ENCODE measurements around the gene ITIH5.
"Not testable (repeated sequence)": the region's sequence is repeated elsewhere in the genome, so short reads cannot be mapped to it uniquely, and the experiment has no call there.

ITIH5 gene

DNA sequence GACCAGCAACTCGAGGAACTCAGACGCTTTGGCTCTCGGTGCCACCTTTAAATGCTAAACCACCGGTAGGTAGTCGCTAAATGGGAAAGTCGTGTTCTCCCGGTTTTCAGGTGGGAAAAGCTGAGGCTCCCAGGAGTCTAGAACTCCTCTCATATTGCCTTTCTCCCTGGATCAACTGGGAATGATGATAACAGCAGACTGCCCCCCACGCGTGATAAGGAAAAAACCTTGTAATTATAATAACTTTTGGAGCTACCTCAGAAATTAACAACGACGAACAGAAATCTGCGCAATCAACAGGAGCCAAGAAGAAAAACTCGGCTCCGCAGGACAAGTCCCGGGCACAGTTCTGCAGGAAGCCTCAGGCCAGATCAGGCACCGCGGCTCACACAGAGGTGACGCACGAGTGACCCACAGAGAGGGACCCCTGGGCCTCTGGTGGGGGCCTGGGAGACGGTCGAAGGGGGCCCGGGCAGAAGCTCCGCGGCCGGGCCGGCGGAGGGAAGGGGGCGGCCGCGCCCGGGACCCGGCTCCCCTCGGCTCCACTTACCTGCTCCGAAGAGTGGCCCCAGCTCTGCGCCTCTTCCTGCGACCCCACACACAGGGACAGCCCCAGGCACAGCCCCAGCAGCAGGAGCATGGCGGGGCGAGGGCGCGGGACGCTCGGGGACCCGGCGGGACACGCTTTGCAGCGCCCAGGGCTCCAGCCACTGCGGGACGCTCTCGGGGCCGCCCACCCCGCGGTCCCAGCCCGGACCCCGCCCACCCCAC lies at the start of gene ITIH5:
Gene ITIH5 (minus strand): TSS at position 714 of the 771 bp plus-strand sequence. CDS start 74 bp downstream, at position 640.
- no peak for DNase-seq

DNA sequence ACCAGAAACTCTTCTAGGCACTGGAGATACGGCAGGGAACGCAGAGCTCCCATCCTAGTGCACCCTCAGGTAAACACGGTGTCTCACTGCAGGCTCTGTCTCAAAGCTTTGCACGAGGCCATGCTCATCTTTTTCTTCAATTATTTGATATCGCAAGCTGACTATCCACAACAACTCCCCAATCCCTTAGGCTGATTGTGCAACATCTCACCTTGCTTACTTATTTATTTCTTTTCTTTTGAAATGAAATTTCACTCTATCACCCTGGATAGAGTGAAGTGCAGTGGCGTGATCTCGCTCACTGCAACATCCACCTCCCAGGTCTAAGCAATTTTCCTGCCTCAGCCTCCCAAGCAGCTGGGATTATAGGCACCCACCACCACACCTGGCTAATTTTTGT lies 48.7 kb upstream of the ITIH5 start:
- DNase-seq, result no peak

DNA sequence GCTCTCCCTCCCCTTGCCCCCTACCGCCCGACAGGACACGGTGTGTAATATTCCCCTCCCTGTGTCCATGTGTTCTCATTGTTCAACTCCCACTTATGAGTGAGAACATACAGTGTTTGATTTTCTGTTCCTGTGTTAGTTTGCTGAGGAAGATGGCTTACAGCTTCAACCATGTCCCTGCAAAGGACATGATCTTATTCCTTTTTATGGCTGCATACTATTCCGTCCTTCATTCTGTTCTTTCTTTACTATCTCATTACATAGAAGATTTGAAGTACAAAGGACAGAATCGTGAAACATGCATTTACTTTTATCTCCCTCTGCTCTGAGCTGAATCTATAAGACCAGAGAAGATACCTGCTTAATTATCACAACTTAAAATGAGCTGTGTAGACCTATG lies 44.3 kb upstream of the ITIH5 start:
- not testable (repeated sequence) for DNase-seq

DNA sequence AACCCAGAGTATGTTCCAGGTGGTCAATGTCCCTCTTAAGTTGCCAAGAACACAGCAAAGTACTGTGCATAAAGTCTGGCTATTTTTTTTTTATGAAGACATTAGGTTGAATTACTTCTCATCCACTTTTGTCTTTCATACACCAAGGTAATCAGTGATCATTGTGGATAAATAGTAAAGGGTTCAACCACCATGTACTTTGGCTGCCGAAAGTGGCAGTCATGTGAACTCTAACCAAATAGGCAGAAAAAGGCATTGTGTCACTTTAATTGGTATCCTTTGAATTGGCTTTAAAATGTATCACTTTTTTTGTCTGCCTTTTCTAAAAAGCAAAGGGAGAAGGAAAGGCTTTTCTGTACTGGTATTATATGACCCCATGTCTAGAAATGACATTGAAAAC lies 43.7 kb upstream of the ITIH5 start:
- no peak for DNase-seq

DNA sequence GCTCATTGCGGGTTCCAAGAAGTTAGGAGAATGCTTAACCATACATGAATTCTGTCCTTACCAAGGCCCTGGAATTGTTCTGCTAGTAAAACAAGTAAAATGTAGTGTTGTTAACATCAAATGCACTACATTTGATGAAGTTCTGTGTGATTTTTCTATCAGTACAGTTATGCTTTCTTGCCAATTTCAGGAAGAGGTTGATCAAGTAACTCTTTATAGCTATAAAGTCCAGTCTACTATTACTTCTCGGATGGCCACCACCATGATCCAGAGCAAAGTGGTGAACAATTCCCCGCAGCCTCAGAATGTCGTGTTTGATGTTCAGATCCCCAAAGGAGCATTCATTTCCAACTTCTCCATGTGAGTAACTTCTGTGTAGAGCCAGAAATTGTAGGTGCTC lies 42.1 kb upstream of the ITIH5 start:
- DNase-seq, result no peak

DNA sequence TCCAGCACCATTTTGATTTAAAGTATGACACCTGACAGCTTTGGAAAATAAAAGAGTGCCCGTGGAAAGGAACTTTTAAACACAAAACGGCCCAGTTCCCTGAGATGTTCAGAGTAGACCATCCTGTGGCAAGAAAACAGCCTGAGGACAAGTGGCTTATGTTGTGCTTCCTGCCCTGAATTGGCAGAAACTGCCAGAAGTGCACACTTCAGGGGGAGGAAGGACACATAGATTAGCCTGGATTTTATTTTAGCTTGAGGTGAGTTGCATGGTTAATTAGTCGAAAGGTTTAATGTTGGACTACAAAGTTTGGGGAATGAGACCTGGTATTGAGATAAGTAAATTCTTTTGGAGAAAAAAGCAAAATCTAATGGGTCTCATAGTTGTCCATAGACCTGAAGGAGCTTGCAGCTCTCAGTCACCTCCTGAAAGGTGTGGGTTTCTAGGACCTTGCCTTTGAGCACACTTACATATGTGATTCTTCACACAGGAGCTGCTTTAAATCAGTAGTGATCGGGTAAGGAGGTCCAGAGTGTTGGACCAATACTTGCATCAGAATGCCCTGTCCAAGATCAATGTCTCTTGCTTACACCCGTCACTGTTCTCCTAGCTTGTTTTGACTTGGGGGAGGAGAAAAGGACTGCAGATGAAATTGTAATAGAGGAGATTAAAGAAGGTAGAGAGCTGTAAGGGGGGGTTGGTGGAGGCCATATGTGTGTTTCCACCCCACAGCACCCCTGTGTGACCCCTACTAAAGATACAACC lies 41.3 kb upstream of the ITIH5 start:
- no peak for DNase-seq

DNA sequence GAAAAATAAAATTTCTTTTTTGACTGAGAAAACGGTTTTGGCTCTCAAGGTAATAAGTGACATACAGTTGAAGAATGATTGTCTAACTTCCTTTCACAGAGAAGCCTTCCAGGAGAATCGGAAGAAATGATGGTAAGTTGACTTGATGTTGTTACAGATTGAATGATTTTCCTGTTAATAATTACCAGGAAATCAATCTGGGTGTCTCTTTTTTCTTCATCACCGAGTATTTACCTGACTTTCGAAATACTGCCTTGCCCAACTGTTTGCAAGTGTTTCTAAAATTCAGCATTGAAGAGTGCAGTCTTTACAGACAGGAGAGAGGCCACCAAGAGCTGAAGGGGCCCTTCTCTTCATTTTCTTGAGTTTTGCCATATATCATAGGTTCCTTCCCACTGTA lies 40.3 kb upstream of the ITIH5 start:
- no peak for DNase-seq

DNA sequence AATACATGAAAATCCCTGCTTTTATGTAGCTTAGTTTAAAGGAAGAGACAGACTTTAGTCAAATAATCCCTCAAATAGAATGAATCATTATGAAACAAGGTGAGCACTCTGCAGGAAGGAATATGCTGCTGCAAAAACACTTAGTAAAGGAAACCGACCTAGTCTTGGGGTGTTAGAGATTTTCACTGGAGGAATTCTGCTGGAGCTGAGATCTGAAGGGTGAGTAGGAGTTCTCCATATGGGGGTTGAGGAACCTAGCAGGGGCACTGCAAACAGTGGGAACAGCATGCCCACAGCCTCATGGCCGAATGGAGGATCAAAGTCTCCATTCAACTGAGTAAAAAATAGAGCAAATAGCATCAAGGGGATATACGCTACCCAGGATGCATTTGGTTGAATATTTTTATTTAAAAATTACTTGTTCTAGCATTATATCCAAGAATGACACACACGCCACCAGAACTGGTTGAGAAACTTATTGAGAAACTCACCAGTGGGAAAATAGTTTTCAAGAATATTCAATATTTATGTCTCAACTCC lies 39.8 kb upstream of the ITIH5 start:
- no peak for DNase-seq

DNA sequence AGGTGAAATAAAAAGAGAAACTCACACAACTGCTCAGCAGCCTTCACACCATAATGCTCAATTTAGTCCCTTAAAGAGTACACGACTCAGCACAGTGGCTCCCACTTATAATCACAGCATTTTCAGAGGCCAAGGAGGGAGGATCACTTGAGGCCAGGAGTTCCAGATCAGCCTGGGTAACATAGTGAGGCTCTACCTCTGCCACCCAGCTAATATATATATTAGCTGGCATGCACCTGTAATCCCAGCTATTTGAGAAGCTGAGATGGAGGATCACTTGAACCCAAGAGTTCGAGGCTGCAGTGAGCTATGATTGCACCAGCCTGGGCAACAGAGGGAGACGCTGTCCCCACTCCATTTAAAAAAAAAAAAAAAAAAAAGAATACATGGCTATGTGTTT lies 38.6 kb upstream of the ITIH5 start:
- DNase-seq, result no peak

DNA sequence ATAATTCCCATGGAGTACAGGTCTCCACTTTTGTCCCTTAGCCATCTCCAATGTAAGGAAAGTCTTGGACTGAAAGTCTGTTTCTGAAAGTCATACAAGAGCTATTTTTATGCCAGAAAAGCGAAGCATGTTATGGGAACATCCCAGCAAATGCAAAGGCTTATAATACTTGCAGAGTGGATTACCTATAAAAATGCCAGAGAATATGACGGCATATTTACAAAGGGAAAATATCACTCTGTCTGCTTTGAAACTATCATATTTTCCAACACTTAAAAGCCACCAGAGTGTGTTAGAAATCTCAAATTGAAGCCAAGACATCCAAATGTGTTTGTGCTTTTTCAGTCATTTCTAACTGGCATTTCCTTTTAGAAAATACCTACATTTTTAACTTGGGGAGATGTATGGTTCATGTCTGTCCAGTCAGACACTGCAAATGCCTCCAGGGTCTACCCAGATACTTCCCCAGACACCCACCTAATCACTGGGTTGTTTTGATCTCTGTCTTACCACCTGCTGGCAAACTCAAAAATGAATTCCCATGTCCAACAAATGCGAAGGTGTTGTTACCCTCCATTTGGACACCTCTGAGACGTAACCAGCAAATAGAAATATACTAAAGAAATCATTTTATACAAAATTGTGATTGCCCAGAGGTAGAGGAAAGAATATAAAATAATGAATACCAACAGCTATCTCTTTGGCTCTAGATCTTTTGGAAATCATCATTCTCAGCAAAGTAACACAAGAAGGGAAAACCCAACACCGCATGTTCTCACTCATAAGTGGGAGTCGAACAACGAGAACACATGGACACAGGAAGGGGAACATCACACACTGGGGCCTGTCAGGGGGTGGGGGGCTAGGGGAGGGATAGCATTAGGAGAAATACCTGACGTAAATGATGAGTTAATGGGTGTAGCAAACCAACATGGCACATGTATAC lies 37.6 kb upstream of the ITIH5 start:
- DNase-seq, result no peak

DNA sequence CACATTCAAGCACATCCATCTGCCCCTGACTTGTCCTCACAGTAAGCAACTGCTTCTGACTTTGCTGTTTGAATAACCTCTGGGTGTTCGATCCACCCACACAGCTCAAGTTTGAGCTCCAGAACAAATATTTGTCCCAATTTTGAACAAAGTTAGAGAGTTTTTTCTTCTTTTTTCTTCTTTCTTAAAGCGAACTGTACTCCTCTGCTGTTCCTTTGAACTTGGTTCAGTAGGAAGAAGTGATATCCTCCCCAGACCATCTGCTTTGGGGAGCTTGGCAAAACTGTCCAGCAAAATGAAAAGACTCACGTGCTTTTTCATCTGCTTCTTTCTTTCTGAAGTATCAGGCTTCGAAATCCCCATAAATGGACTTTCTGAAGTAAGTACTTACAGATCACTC lies 36.4 kb upstream of the ITIH5 start, which contains the start of gene ITIH2:
Gene ITIH2 (plus strand): TSS at position 177 of the 400 bp plus-strand sequence. CDS start 119 bp downstream, at position 296.
- no peak for DNase-seq

DNA sequence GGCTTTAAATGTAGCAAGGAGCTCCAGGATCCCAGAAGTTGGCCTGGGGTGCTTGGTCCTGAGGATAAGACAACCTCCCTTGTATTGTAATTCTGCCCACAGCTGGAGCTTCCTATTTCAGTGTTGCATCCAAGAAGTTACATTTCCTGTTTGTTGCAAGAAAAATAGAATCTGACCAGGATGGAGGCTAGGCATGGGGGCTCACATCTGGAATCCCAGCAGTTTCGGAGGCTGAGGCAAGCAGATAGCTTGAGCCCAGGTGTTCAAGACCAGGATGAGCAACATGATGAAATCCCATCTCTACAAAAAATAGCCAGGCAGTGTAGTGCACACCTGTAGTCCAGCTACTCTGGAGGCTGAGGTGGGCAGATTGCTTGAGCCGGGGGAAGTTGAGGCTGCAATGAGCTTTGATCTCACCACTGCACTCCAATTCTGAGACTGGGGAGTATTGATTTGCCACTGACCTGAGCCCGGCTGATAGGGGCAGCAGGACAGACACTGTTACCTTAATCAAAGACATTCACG lies 35.6 kb upstream of the ITIH5 start:
- DNase-seq, result no peak

DNA sequence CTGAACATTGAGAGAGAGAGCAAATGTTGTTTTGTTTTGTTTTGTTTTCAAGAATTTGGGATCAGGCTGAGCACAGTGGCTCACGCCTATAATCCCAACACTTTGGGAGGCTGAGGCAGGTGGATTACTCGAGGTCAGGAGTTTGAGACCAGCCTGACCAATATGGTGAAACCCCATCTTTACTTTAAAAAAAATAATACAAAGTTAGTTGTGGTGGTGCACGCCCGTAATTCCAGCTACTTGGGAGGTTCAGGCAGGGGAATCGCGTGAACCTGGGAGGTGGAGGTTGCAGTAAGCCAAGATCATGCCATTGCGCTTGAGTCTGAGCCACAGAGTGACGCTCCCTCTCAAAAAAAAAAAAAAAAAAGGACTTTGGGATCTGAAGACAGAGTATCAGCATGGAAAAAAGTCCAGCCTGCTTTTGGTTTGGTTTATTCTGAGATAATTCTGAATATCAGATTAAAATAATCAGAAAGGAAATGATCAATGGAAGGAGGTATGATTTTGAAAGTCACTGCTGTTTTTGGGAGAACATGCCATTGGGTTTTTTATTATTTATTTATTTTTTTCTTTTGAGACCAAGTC lies 34.5 kb upstream of the ITIH5 start:
- no peak for DNase-seq

DNA sequence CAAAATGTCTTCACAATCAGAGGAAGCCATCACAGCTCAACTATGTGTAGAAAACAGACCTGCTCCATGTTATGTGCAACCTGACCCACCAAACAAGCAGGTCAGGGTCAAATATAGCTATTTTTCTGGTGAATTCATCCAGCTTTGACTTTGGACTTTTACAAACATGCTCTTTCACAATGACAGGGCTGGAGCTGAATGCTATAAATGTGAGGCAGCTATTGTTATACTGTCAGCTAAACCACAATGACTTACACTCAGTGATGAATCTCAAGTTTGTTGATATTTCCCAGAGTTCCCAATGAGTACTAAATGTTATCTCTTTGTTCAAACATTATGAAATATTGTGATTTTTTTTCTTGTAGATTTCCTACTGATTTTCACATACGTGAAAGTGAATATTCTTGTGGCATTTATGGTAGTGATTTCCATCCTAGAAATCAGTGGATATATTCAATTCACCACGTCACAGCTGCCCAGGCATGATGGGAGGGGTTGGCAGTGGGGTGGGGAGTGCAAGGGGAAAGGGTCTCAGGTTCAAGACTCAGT lies 33.9 kb upstream of the ITIH5 start:
- no peak for DNase-seq

DNA sequence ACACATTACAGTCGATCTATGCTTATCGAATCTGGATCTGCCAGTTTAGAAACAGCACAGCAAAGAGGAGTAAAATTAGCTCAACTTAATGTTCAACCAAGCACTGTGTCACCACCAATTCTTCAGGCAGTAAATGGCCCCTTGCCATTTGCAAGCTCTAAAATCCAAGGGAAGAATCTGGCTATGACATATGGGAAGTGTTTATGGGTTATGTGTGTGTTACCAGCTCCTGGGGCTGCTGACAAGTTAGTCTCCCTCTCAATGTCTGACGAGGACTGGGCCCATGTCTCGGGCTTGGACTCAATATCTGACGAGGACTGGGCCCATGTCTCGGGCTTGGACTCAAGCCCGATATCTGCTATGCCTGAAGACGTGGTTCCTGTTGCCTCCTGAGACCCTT lies 30.7 kb upstream of the ITIH5 start:
- DNase-seq, result no peak

DNA sequence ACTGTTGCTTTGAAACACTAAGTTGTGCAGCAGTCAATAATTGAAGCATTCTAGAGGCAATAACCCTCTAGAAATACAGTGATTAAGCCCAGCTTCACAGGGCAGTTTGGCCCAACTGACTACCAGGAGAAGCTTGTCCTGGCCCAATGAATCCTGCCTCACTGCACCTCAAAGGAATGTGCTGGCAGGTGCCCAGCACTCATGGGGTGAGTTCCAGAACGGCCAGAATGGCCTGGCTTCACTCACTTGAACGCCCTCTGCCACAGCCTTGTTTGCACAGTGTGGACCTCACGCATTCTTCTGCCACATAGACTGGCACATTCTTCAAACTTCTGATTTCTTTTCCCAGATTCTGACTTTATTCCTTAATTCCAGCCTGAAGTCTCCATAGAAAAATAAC lies 29.8 kb upstream of the ITIH5 start:
- DNase-seq, result no peak

DNA sequence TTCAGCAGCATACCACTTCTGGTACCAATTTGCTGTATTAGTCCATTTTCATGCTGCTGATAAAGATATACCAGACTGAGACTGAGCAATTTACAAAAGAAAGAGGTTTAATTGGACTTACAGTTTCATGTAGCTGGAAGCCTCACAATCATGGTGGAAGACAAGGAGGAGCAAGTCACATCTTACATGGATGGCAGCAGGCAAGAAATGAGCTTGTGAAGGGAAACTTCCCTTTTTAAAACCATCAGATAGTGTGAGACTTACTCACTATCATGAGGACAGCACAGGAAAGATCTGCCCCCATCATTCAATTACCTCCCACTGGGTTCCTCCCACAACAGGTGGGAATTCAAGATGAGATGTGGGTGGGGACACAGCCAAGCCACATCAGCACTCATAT lies 26.4 kb upstream of the ITIH5 start:
- DNase-seq, result not testable (repeated sequence)

DNA sequence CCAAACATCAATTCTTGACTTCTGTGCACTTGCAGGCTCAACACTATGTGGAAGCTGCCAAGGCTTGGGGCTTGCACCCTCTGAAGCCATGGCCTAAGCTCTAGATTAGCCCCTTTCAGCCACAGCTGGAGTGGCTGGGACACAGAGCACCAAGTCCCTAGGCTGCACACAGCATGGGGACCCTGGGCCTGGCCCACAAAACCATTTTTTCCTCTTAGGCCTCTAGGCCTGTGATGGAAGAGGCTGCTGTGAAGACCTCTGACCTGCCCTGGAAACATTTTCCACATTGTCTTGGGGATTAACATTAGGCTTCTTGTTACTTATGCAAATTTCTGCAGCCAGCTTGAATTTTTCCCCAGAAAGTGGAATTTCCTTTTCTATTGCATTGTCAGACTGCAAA lies 25.6 kb upstream of the ITIH5 start:
- not testable (repeated sequence) for DNase-seq

DNA sequence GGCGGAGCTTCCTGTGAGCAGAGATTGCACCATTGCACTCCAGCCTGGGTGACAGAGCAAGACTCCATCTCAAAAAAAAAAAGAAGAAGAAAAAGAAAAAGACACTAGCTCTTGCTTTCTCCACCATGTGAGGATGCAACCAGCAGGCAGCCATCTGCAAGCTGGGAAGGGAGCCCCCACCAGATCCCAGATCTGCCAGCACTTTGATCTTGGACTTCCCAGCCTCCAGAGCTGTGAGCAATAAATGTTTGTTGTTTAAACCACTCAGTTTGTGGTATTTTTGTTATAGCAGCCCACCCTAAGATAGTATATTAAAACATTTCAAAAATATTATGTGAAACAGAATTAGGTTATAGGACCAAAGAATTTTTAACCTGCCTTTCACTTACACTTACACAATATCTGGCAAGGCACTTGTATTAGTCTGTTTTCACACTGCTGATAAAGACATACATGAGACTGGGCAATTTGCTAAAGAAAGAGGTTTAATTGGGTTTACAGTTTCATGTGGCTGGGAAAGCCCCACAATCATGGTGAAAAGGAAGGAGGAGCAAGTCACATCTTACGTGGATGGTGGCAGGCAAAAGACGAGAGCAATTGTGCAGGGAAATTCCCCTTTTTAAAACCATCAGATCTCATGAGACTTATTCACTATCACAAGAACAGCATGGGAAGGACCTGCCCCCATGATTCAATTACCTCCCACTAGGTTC lies 24.3 kb upstream of the ITIH5 start:
- DNase-seq, result not testable (repeated sequence)

DNA sequence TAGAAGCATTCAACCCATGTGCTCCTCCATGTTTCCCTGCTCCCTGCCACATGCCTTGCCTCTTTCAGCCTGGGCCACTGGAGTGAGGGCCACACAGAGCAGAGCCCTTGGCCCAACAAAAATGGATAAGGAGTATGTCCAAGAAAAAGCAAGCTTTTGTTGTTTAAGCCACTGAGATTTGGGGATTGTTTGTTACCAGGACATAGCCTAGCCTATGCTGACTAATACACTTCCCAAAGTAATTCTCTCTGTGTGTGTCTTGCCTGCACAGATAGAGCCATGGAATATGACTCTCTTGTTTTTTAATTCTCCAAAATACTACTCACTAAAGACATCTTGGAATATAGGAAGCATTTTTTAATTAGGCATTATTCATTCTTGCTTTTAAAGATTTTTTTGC lies 22.8 kb upstream of the ITIH5 start:
- no peak for DNase-seq

DNA sequence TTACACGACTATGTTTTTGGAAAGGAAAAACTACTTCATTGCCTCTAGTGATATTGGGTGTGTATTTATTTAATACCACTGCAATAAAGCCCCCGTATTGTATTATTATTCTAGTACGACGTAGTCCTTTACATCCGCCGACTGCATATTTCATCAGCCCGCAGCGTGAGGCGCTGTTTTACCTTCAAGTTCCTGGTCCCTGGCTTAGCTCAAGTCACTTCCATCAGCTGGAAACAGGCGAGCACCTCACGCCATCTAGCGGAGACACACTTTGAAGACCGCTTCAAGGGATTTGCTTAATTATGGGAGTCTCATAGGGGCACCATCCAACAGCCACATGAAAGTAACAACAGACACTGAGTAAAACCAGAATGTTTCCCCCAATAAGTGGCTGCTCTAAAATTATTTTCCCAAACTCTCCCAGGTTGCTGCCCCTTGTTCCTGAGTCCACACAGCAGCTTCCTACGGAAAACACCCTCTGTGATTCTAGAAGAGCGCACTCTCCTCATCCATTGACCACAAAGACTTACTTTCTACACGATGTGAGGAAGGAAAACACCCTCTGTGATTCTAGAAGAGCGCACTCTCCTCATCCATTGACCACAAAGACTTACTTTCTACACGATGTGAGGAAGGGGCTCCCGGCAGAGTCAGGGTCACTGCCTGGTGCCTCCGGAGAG lies 20.6 kb upstream of the ITIH5 start:
- peak; percentile 94 for DNase-seq

Measured in hematopoietic multipotent progenitor cell treated with erythropoietin and hydrocortisone succinate and interleukin-3 and kit ligand, for 6 days (in vitro differentiated cells).